ENCODE data around the gene MARCHF6.
"Not testable (repeated sequence)": the region's sequence is repeated elsewhere in the genome, so short reads cannot be mapped to it uniquely, and the experiment has no call there.

Gene MARCHF6

DNA sequence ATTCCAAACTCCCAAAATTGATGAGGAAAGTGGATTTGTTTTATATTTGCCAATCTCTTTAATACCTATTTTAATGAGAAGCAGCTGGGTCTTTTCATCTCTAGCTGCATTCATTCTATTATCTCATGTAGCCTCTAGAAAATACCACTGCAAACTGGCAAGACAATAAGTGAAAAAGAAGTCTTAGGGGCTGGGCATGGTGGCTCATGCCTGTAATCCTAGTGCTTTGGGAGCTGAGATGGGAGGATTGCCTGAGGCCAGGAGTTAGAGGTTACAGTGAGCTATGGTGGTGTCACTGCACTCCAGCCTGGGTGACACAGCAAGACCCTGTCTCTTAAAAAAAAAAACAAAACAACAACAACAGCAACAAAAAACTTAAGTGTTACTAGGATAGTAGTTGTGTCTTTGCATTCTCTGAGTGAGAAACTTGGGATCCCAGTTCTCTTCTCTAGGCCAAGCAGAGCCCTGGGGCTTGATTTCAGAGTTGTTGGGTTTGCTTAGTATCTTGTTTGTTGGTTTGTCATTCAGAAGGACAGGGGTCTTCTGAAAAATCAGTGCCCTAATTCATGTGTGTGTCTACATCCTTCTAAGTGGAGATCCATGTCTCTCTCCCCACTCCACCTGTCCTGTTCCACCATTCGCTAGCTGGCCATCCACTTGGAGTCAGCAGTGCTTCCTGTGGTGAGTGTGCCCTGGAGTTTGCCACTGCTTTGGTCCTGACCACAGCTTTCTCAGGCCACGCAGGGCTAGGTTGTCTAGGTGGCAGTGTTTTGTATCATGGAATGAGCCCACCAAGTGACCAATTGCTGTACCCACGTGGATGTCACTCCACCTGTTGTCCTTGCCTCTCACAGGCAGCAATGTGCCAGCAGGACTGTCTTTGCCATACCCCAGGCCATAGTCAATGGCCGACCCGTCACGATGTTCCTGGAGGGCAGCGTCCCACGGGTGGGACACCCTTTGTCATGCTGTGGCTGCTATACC is 19.5 kb downstream of the MARCHF6 start:
- Histone ChIP-seq H3K4me3 (no peak overlapping the region), H3K27ac (no peak overlapping the region)

GRCh38 chr5:10374046-10375022 is 20.8 kb downstream of the MARCHF6 start:
- H3K27ac ChIP-seq: no peak overlapping the region

DNA sequence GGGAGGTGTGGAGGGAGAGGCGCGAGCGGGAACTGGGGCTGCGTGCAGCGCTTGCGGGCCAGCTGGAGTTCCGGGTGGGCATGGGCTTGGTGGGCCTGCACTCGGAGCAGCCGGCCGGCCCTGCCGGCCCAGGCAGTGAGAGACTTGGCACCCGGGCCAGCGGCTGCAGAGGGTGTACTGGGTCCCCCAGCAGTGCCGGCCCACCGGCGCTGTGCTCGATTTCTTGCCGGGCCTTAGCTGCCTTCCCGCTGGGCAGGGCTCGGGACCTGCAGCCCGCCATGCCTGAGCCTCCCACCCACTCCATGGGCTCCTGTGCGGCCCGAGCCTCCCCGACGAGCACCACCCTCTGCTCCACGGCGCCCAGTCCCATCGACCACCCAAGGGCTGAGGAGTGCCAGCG is 21.7 kb downstream of the MARCHF6 start:
- not testable (repeated sequence) for H3K27ac ChIP-seq, H3K4me3 ChIP-seq

More at GRCh38 chr5:10374046-10375022, 20.8 kb downstream of the MARCHF6 start:
- no peak overlapping the region for H3K4me3 ChIP-seq

DNA sequence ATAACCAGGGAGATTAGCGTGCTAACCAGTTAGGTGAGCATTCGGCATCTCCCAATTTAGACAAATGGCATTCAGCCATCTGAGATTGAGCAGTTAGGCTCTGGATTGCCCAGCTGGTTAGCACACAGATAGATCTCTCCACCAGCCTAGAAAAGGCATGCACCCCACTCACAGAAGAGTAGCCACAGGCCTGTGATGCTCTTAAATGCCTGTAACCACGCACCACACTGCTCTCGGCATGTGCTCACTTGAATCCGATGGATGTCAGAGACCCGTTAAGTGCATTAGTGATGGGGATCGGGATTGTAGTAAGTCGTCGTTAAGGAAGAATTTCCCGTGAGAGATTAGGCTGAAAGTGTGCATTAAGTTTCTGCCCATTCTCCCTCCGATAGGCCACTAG is 23.0 kb downstream of the MARCHF6 start:
- no peak overlapping the region for H3K27ac ChIP-seq
- no peak overlapping the region for H3K4me3 ChIP-seq

- H3K27ac ChIP-seq: no peak overlapping the region
- H3K4me3 ChIP-seq: no peak overlapping the region
Measured at GRCh38 chr5:10377081-10377480, 23.6 kb downstream of the MARCHF6 start.

DNA sequence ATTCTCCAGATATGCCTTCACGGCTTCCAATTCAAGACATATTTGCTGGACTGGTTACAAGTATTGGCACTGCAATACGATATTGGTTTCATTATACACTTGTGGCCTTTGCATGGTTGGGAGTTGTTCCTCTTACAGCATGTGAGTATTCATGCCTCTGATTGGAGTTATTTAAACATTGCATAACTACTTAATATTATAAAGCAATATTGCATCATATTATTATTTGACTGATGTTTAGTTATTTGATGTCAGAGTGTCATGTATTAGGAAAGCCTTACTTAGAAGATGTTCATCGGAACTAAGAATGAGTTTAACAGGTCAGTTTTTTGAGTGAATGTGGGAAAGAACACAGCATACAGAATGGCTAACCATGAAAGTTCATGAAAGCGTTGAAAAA is 28.3 kb downstream of the MARCHF6 start:
- H3K4me3 ChIP-seq: no peak overlapping the region
- no peak overlapping the region for H3K27ac ChIP-seq

- no peak overlapping the region for H3K4me3 ChIP-seq
- no peak overlapping the region for H3K27ac ChIP-seq
Measured at GRCh38 chr5:10384483-10384882, 31.0 kb downstream of the MARCHF6 start.

DNA sequence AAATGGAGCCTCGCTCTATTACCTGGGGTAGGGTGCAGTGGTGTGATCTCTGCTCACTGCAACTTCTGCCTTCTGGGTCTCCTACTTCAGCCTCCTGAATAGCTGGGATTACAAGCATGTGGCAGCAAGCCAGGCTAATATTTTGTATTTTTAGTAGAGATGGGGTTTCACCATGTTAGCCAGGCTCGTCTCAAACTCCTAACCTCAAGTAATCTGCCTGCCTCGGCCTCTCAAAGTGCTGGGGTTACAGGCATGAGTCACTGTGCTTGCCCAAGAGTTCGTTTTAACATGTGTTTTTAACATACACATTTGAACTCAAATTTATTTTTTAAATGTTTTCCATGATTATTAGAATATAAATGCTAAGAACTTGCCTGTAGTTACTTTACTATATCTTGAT is 34.2 kb downstream of the MARCHF6 start:
- H3K27ac ChIP-seq: no peak overlapping the region
- no peak overlapping the region for H3K4me3 ChIP-seq

DNA sequence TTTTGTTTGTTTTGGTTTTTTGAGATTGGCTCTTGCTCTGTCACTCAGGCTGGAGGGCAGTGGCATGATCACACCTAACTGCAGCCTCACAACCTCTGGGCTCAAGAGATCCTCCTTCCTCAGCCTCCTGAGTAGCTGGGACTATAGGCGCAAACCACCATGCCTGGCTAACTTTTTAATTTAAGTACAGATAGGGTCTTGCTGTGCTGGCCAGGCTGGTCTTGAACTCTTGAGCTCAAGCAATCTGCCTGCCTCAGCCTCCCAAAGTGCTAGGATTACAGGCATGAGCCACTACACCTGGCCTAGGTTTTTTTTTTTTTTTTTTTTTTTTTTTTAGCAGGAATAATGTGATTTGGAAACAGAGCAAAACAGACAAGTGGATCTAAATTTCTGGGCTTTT is 37.6 kb downstream of the MARCHF6 start:
- Histone ChIP-seq H3K27ac (no peak overlapping the region), H3K4me3 (no peak overlapping the region)

DNA sequence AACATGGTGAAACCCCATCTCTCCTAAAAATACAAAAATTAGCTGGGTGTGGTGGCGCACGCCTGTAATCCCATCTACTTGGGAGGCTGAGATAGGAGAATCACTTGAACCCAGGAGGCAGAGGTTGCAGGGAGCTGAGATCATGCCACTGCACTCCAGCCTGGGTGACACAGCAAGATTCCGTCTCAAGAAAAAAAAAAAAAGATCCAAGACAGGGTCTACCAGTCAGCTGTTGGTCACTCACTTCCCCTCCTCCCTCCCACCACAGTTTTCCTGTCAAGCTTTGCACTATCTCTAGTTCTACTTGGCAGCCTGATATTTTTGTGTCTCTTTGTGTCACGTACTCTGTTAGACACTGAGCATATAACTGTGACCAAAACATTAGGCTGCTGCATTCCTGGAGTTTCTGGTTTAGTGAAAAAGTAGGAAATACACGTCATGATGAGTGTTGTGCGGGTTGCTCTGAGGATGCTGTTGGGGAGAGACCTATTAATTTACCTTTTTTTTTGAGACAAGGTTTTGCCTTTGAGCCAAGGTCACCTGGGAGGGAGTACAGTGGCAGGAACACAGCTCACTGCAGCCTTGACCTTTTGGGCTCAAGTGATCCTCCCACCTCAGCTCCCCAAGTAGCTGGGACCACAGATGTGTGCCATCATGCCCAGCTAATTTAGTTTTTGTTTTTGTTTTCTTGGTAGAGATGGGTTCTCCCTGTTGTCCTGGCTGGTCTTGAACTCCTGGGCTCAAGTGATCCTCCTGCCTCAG is 39.3 kb downstream of the MARCHF6 start:
- not testable (repeated sequence) for H3K4me3 ChIP-seq, H3K27ac ChIP-seq

- Histone ChIP-seq H3K4me3 (no peak overlapping the region), H3K27ac (no peak overlapping the region)
Measured at GRCh38 chr5:10393491-10393890, 40.0 kb downstream of the MARCHF6 start.

DNA sequence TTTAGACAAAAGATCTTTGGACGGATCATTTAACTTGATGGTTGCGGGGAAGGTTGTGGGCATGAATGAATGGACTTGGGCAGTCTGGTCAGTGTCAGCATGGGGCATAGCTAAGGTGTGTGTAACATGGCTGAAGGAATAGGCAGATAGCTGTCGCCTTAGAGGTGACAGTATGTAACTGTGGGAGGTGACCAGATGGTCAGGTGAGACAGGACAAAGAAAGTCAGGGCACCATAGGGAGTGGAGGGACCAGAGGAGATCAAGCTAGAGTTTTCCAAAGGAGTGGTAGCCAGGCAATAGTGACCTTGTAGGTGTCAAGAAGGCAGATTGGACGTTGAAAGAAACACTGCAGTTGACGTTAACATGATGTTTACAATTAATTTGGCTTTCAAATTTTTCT is 43.1 kb downstream of the MARCHF6 start:
- no peak overlapping the region for H3K27ac ChIP-seq
- H3K4me3 ChIP-seq: no peak overlapping the region

GRCh38 chr5:10399839-10400238 is 46.3 kb downstream of the MARCHF6 start:
- H3K4me3 ChIP-seq: no peak overlapping the region
- H3K27ac ChIP-seq: no peak overlapping the region

DNA sequence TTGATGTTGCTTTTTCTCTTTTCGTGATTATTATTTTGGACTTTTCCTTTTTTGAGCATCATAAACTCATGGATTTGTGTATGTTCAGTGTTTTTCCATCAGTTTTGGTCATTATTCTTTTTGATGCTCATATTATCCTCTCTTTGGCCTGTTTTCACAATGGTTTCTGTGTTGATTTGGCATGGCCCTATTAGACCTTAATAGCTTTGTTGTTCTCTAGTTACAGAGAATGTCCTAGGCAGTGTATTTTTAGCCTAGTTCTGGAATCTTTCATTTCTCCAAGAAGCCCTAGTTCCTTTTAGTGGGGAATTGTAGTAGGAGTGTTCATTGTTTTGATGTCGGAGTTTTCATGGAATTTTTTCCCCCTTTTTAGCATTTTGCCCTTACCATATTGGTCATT is 46.9 kb downstream of the MARCHF6 start:
- H3K27ac ChIP-seq: no peak overlapping the region

DNA sequence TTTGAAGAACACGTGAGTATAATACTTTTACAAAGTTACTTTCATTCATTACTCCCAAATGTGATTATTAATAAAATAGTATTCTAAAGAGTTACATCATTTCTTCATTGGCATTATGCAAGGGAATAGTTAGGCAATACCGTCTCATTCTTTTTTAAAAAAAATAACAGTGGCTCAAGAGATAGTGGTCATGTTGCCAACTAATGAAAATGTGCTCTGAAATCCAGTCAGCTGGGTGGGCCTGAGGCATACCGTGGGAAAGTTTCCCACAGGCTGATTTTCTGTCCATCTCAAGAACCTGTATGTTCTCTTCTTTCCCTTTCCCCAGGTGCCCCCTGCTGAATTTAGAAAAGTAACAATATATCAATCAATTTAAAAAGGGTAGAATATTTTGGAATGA is 47.3 kb downstream of the MARCHF6 start:
- no peak overlapping the region for H3K4me3 ChIP-seq
- no peak overlapping the region for H3K27ac ChIP-seq

More for the DNA sequence above, 46.9 kb downstream of the MARCHF6 start:
- no peak overlapping the region for H3K4me3 ChIP-seq

- H3K27ac ChIP-seq: no peak overlapping the region
- H3K4me3 ChIP-seq: no peak overlapping the region
Measured at GRCh38 chr5:10401498-10401897, 48.0 kb downstream of the MARCHF6 start.

Data from skin epidermis (tissue), 12 donors.